ENCODE data around the gene LSAMP.

DNA sequence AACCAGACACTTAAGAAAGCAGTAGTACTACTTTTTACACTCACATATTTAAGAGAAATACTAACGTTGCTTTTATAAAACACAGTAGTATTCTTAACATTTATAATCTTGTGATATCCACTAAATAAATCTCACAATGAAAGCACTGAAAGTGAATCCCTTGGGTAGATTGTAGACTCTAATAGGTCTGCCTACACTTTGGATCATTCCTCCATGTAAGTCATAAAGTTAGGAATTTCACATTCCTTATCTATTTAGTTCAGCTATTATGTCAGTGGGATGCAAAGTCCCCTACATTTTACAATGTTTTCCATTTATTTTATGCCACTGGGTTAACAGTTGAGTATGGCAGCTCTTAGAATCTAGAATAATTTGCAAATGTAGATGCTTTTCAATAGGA is 330.7 kb downstream of the LSAMP start:
- no peak for TF ChIP-seq POLR2A (IDR thresholded peaks at IDR 0.05)
- TF ChIP-seq, protein P1, sequence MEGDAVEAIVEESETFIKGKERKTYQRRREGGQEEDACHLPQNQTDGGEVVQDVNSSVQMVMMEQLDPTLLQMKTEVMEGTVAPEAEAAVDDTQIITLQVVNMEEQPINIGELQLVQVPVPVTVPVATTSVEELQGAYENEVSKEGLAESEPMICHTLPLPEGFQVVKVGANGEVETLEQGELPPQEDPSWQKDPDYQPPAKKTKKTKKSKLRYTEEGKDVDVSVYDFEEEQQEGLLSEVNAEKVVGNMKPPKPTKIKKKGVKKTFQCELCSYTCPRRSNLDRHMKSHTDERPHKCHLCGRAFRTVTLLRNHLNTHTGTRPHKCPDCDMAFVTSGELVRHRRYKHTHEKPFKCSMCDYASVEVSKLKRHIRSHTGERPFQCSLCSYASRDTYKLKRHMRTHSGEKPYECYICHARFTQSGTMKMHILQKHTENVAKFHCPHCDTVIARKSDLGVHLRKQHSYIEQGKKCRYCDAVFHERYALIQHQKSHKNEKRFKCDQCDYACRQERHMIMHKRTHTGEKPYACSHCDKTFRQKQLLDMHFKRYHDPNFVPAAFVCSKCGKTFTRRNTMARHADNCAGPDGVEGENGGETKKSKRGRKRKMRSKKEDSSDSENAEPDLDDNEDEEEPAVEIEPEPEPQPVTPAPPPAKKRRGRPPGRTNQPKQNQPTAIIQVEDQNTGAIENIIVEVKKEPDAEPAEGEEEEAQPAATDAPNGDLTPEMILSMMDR (IDR thresholded peaks at IDR 0.05) = no peak
